ENCODE results near the gene ELOB. TPM values are rescaled to one million over a fixed set of nuclear protein-coding genes. Genes with fewer than 3 reads are reported as not detected.

ELOB gene
- total RNA-seq, 1 donor from 2014 or later = 323 TPM

DNA sequence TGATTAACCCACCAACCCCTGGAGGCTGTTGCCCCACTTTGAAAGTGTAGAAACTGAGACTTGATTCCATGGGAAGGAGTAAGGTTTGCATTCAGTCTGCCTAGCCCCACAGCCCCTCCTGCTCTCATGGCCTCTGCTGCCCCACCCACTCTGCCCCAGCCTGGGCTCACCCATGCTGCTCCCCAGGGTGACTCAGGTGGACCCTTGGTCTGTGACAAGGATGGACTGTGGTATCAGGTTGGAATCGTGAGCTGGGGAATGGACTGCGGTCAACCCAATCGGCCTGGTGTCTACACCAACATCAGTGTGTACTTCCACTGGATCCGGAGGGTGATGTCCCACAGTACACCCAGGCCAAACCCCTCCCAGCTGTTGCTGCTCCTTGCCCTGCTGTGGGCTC lies 27.6 kb upstream of the ELOB start:
- no peaks in the 10 kb centered on the region for H3K36me3 ChIP-seq (ENCODE audit: insufficient read depth, low read length)
- Mint-ChIP-seq H3K4me3 (ENCODE audit: unreplicated experiment) (no peak overlapping the region), H3K27ac (ENCODE audit: unreplicated experiment) (no peak overlapping the region), H3K4me1 (ENCODE audit: low read depth, unreplicated experiment) (no peaks in the 10 kb centered on the region), H3K27me3 (ENCODE audit: low read depth, unreplicated experiment) (peaks cover 40% of the 10 kb centered on the region), H3K9me3 (ENCODE audit: unreplicated experiment) (peaks cover 27% of the 10 kb centered on the region), H3K36me3 (ENCODE audit: low read depth, unreplicated experiment) (peaks cover 5% of the 10 kb centered on the region)
- H3K27me3 ChIP-seq (ENCODE audit: insufficient read depth, low read length) = peaks cover 16% of the 10 kb centered on the region
- H2AFZ ChIP-seq (ENCODE audit: low read depth, low read length) = no peak overlapping the region
- DNase-seq (ENCODE audit: low read depth) (no peak), FAIRE-seq (no peak)
- H3K9ac ChIP-seq (ENCODE audit: low read length) = no peak overlapping the region
- no peaks in the 10 kb centered on the region for H3K79me2 ChIP-seq (ENCODE audit: insufficient read depth, low read length)
- no peak overlapping the region for H3K27ac ChIP-seq (ENCODE audit: low read depth, low read length)
- no peaks in the 10 kb centered on the region for H3K4me1 ChIP-seq (ENCODE audit: insufficient read depth, low read length)
- H3K9me3 ChIP-seq (ENCODE audit: insufficient read depth, low read depth, low read length) = peaks cover 14% of the 10 kb centered on the region
- no peak overlapping the region for H3K4me3 ChIP-seq (ENCODE audit: insufficient read depth, low read depth, low read length)
- H4K20me1 ChIP-seq (ENCODE audit: insufficient read depth, low read length) = no peaks in the 10 kb centered on the region
- no peak overlapping the region for H3K4me2 ChIP-seq (ENCODE audit: low read length)
- no peak for TF ChIP-seq EZH2 (IDR thresholded peaks at IDR 0.05; ENCODE audit: insufficient read depth, low read length)
- TF ChIP-seq, protein P1, sequence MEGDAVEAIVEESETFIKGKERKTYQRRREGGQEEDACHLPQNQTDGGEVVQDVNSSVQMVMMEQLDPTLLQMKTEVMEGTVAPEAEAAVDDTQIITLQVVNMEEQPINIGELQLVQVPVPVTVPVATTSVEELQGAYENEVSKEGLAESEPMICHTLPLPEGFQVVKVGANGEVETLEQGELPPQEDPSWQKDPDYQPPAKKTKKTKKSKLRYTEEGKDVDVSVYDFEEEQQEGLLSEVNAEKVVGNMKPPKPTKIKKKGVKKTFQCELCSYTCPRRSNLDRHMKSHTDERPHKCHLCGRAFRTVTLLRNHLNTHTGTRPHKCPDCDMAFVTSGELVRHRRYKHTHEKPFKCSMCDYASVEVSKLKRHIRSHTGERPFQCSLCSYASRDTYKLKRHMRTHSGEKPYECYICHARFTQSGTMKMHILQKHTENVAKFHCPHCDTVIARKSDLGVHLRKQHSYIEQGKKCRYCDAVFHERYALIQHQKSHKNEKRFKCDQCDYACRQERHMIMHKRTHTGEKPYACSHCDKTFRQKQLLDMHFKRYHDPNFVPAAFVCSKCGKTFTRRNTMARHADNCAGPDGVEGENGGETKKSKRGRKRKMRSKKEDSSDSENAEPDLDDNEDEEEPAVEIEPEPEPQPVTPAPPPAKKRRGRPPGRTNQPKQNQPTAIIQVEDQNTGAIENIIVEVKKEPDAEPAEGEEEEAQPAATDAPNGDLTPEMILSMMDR (IDR thresholded peaks at IDR 0.05; ENCODE audit: insufficient read depth, low read depth, low read length) = no peak

DNA sequence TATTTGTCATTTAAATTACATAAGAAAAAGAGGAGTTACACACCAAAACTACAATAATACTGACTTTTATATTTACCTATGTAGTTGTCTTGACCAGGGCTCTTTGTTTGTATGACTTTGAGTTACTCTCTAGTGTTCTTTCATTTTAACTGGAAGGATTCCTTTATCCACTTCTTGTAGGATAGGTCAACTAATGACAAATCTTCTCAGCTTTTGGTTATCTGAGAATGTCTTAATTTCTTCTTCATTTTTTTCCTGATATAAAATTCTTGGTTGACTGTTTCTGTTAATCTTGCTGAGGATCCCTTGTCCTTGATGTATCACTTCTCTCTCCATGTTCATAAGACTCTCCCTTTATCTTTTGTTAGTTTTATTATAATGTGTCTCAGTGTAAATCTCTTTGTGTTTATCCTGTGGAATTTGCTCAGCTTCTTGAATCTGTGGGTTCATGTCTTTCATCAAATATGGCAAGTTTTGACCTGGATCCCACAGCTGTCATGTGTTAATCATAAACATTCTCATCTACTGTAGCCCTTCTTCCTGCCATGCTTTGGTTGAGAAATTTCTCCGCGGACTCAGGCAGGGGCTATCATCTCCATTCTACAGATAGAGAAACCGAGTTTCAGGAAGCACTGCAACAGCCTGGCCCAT lies 26.6 kb upstream of the ELOB start:
- H3K9ac ChIP-seq (ENCODE audit: low read length) = no peak overlapping the region
- peaks cover 11% of the 10 kb centered on the region for H3K27me3 ChIP-seq (ENCODE audit: insufficient read depth, low read length)
- H3K79me2 ChIP-seq (ENCODE audit: insufficient read depth, low read length) = no peaks in the 10 kb centered on the region
- Mint-ChIP-seq H3K9me3 (ENCODE audit: unreplicated experiment) (peaks cover 16% of the 10 kb centered on the region), H3K4me1 (ENCODE audit: low read depth, unreplicated experiment) (no peaks in the 10 kb centered on the region), H3K4me3 (ENCODE audit: unreplicated experiment) (no peak overlapping the region), H3K27me3 (ENCODE audit: low read depth, unreplicated experiment) (peaks cover 32% of the 10 kb centered on the region), H3K27ac (ENCODE audit: unreplicated experiment) (no peak overlapping the region), H3K36me3 (ENCODE audit: low read depth, unreplicated experiment) (peaks cover 2% of the 10 kb centered on the region)
- TF ChIP-seq, protein P1 (IDR thresholded peaks at IDR 0.05; ENCODE audit: insufficient read depth, low read depth, low read length) = no peak
- TF ChIP-seq EZH2 (IDR thresholded peaks at IDR 0.05; ENCODE audit: insufficient read depth, low read length) = no peak
- H3K36me3 ChIP-seq (ENCODE audit: insufficient read depth, low read length) = no peaks in the 10 kb centered on the region
- H3K4me1 ChIP-seq (ENCODE audit: insufficient read depth, low read length) = no peaks in the 10 kb centered on the region
- peaks cover 14% of the 10 kb centered on the region for H3K9me3 ChIP-seq (ENCODE audit: insufficient read depth, low read depth, low read length)
- FAIRE-seq (no peak), DNase-seq (ENCODE audit: low read depth) (no peak)
- no peak overlapping the region for H2AFZ ChIP-seq (ENCODE audit: low read depth, low read length)
- no peak overlapping the region for H3K27ac ChIP-seq (ENCODE audit: low read depth, low read length)
- no peak overlapping the region for H3K4me3 ChIP-seq (ENCODE audit: insufficient read depth, low read depth, low read length)
- no peak overlapping the region for H3K4me2 ChIP-seq (ENCODE audit: low read length)
- no peaks in the 10 kb centered on the region for H4K20me1 ChIP-seq (ENCODE audit: insufficient read depth, low read length)

DNA sequence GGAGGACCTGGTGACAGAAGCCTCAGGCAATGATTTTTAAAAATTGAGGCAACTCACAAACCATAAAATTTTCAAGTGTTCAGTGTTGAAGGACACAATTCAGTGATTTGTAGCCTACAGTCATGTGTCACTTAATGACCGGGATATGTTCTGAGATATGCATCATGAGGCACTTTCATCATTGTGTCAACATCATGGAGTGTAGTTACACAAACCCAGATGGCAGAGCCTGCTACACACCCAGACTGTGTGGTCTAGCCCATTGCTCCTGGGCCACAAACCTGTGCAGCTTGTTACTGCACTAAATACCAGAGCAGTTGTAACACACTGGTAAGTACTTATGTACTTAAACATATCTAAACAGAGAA lies 22.8 kb upstream of the ELOB start:
- H3K27me3 ChIP-seq (ENCODE audit: insufficient read depth, low read length) = peaks cover 3% of the 10 kb centered on the region
- H2AFZ ChIP-seq (ENCODE audit: low read depth, low read length) = no peak overlapping the region
- no peaks in the 10 kb centered on the region for H3K4me1 ChIP-seq (ENCODE audit: insufficient read depth, low read length)
- no peaks in the 10 kb centered on the region for H4K20me1 ChIP-seq (ENCODE audit: insufficient read depth, low read length)
- no peak overlapping the region for H3K4me2 ChIP-seq (ENCODE audit: low read length)
- Mint-ChIP-seq H3K36me3 (ENCODE audit: low read depth, unreplicated experiment) (peaks cover 2% of the 10 kb centered on the region), H3K4me3 (ENCODE audit: unreplicated experiment) (no peak overlapping the region), H3K27me3 (ENCODE audit: low read depth, unreplicated experiment) (peaks cover 14% of the 10 kb centered on the region), H3K27ac (ENCODE audit: unreplicated experiment) (no peak overlapping the region), H3K9me3 (ENCODE audit: unreplicated experiment) (peaks cover 6% of the 10 kb centered on the region), H3K4me1 (ENCODE audit: low read depth, unreplicated experiment) (peaks cover 8% of the 10 kb centered on the region)
- FAIRE-seq (no peak), DNase-seq (ENCODE audit: low read depth) (no peak)
- no peaks in the 10 kb centered on the region for H3K36me3 ChIP-seq (ENCODE audit: insufficient read depth, low read length)
- no peak for TF ChIP-seq EZH2 (IDR thresholded peaks at IDR 0.05; ENCODE audit: insufficient read depth, low read length)
- TF ChIP-seq, protein P1 (IDR thresholded peaks at IDR 0.05; ENCODE audit: insufficient read depth, low read depth, low read length) = no peak
- no peaks in the 10 kb centered on the region for H3K79me2 ChIP-seq (ENCODE audit: insufficient read depth, low read length)
- no peak overlapping the region for H3K27ac ChIP-seq (ENCODE audit: low read depth, low read length)
- H3K9me3 ChIP-seq (ENCODE audit: insufficient read depth, low read depth, low read length) = peaks cover 10% of the 10 kb centered on the region
- no peak overlapping the region for H3K9ac ChIP-seq (ENCODE audit: low read length)
- H3K4me3 ChIP-seq (ENCODE audit: insufficient read depth, low read depth, low read length) = no peak overlapping the region

All from astrocyte (in vitro differentiated cells and primary cell).